ENCODE data around the gene ARHGEF33. TPM values are rescaled to one million over a fixed set of nuclear protein-coding genes. Genes with fewer than 3 reads are reported as not detected.

The ARHGEF33 gene
- total and polyA plus RNA-seq, 2 of the 13 experiments (the other 11 are each of a cell fraction or from before 2014, with no cell fraction given): 0.04 TPM; not detected in 1

GRCh38 chr2:38947241-38948239, 57.9 kb downstream of the ARHGEF33 start (continued):
- no peak for TF ChIP-seq ZFP36 (IDR thresholded peaks at IDR 0.05; ENCODE audit: borderline replicate concordance, low read depth, low read length, partially characterized antibody)
- TF ChIP-seq ZNF343 (CRISPR knock-in tag; IDR thresholded peaks at IDR 0.05): no peak
- no peak for TF ChIP-seq ZNF512 (CRISPR knock-in tag; IDR thresholded peaks at IDR 0.05)
- TF ChIP-seq KAT7 (CRISPR knock-in tag; IDR thresholded peaks at IDR 0.05; ENCODE audit: borderline replicate concordance): no peak
- no peak for TF ChIP-seq RBAK (CRISPR knock-in tag; IDR thresholded peaks at IDR 0.05)
- no peak; the same call in 1 of the 2 replicates for TF ChIP-seq ZHX2 (IDR thresholded peaks at IDR 0.05; ENCODE audit: low read depth)
- no peak for TF ChIP-seq ZHX2 (CRISPR knock-in tag; IDR thresholded peaks at IDR 0.05; ENCODE audit: borderline replicate concordance)
- no peak for TF ChIP-seq ZNF446 (CRISPR knock-in tag; IDR thresholded peaks at IDR 0.05)
- no peak for TF ChIP-seq KAT2B (IDR thresholded peaks at IDR 0.05; ENCODE audit: borderline replicate concordance, low read depth, low read length)
- TF ChIP-seq ZSCAN31 (CRISPR knock-in tag; IDR thresholded peaks at IDR 0.05; ENCODE audit: low read depth): no peak
- TF ChIP-seq HOXA5 (CRISPR knock-in tag; IDR thresholded peaks at IDR 0.05): peak; percentile 77
- TF ChIP-seq ZFP37 (CRISPR knock-in tag; IDR thresholded peaks at IDR 0.05; ENCODE audit: borderline replicate concordance): no peak
- no peak for TF ChIP-seq BHLHE40 (IDR thresholded peaks at IDR 0.05; ENCODE audit: low read length)
- TF ChIP-seq ZNF225 (CRISPR knock-in tag; IDR thresholded peaks at IDR 0.05): no peak
- TF ChIP-seq FLYWCH1 (CRISPR knock-in tag; IDR thresholded peaks at IDR 0.05): no peak
- no peak for TF ChIP-seq ZNF75D (CRISPR knock-in tag; IDR thresholded peaks at IDR 0.05; ENCODE audit: borderline replicate concordance)
- no peak for TF ChIP-seq ZNF275 (CRISPR knock-in tag; IDR thresholded peaks at IDR 0.05; ENCODE audit: borderline replicate concordance)
- no peak for TF ChIP-seq HMGA1 (CRISPR knock-in tag; conservative IDR thresholded peaks at IDR 0.05)
